Spleen (tissue), 7 donors: ENCODE results near the gene FERD3L.

Experiments
- POLR2A ChIP-seq, 3 donors: fragments of 450-650 bp; IDR thresholded peaks; one replicate each; pipeline ENCODE4 v1.5.1; 2017; ENCODE audit warnings: antibody characterized with exemption in 3 of 3, mild to moderate bottlenecking in 1 of 3
- POLR2AphosphoS5 ChIP-seq, 3 donors: sonication (generic); formaldehyde crosslinking; IDR thresholded peaks; one replicate each; pipeline ENCODE4 v1.5.1; 2017; ENCODE audit warnings: antibody characterized with exemption in 3 of 3
- TF ChIP-seq, protein P1 (sequence below), 11 experiments: fragments of 200-600 bp in 7 of 11; fragments of 450-650 bp in 4 of 11; sonication (generic) in 4 of 11; IDR thresholded peaks in 8 of 11; conservative IDR thresholded peaks in 3 of 11; 1 replicate in 7 of 11; 2 replicates in 4 of 11; pipeline versions ENCODE4 v1.4.0 to v1.8.0; 2016 to 2021; ENCODE audit warnings: antibody characterized with exemption in 11 of 11, inconsistent platforms in 4 of 11, mild to moderate bottlenecking in 1 of 11
- donor health status: DM: no; HTN: no; CAD: no; lungs with moderate emphysema.
- donor health status: DM: no; HTN: no; CAD: no.
- donor health status: DM: no; HTN: no; CAD: no.

DNA sequence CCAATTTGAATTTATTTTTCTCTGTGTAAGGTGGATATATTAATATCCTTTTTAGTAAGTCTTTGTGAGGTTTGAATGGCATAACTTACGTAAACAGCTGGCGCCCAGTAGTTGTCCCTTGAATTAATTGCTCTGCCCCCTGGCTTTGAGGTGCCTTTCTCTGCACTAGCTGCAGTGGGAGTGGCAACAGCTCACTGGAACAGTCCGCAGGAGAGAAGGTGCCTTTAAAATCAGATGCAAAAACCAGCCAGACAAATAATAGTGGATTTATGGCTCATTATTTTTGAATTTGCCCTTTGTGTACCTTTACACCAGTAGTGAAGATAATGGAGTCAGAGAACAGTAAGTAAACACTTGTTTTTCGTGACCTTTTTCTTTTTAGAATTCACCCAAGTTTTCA, 11.8 kb downstream of the FERD3L start:
- TF ChIP-seq, protein P1, sequence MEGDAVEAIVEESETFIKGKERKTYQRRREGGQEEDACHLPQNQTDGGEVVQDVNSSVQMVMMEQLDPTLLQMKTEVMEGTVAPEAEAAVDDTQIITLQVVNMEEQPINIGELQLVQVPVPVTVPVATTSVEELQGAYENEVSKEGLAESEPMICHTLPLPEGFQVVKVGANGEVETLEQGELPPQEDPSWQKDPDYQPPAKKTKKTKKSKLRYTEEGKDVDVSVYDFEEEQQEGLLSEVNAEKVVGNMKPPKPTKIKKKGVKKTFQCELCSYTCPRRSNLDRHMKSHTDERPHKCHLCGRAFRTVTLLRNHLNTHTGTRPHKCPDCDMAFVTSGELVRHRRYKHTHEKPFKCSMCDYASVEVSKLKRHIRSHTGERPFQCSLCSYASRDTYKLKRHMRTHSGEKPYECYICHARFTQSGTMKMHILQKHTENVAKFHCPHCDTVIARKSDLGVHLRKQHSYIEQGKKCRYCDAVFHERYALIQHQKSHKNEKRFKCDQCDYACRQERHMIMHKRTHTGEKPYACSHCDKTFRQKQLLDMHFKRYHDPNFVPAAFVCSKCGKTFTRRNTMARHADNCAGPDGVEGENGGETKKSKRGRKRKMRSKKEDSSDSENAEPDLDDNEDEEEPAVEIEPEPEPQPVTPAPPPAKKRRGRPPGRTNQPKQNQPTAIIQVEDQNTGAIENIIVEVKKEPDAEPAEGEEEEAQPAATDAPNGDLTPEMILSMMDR (IDR thresholded peaks at IDR 0.05 in 8 of 11, conservative IDR thresholded peaks at IDR 0.05 in 3 of 11) = no peak
- TF ChIP-seq POLR2A (IDR thresholded peaks at IDR 0.05) (no peak), POLR2AphosphoS5 (IDR thresholded peaks at IDR 0.05) (no peak)
